B cell (primary cell): ENCODE data around the gene XDH. TPM values are rescaled to one million over a fixed set of nuclear protein-coding genes. Genes with fewer than 3 reads are reported as not detected.

Experiments
- ATAC-seq: fragments of 200-7000 bp; cut with Tn5 transposase; one replicate; pipeline ENCODE4 v1.10.0; 2021; ENCODE audit warnings: low read depth, mild to moderate bottlenecking, moderate number of reproducible peaks, moderate library complexity
- CTCF ChIA-PET: fragments of 350-600 bp; sonication (Branson Sonifier 250); formaldehyde crosslinking; loops from one replicate; lab custom pipeline; 2021; ENCODE audit warnings: antibody characterized with exemption, inconsistent platforms; lab: Charles Lee
- POLR2A ChIA-PET: fragments of 350-600 bp; sonication (Branson Sonifier 250); formaldehyde crosslinking; loops from one replicate; lab custom pipeline; 2021; ENCODE audit warnings: antibody characterized with exemption; lab: Charles Lee
- DNase-seq: peaks from one replicate; pipeline ENCODE4 v3.0.0; 2013
- H2AFZ ChIP-seq: 2 replicates; pipeline ENCODE4 v1.6.1; 2012; ENCODE audit warnings: mild to moderate bottlenecking, low read depth, low read length; ENCODE audit not compliant: insufficient read depth, poor library complexity, severe bottlenecking
- H3K27ac ChIP-seq, 2 donors: 1 replicate in 1 of 2; 2 replicates in 1 of 2; pipeline ENCODE4 v1.5.1; 2012 to 2013; ENCODE audit warnings: low read length in 2 of 2, mild to moderate bottlenecking in 2 of 2, moderate library complexity in 1 of 2
- H3K27me3 ChIP-seq, 4 experiments: fragments of 200-600 bp in 1 of 4; sonication (generic) in 1 of 4; replicated peaks in 1 of 4; 1 replicate in 2 of 4; 2 replicates in 2 of 4; pipeline versions ENCODE4 v1.6.1 to v1.7.0; 2013 to 2016; ENCODE audit warnings: low read length in 3 of 4, mild to moderate bottlenecking in 2 of 4, mixed read lengths in 1 of 4, moderate library complexity in 1 of 4; ENCODE audit not compliant: insufficient read depth in 4 of 4, control insufficient read depth in 3 of 4; ENCODE audit errors: control extremely low read depth in 1 of 4
- H3K36me3 ChIP-seq, 2 experiments: replicated peaks in 1 of 2; 1 replicate in 1 of 2; 2 replicates in 1 of 2; pipeline versions ENCODE4 v1.6.1 to v1.7.1; 2013; ENCODE audit warnings: low read length in 1 of 2; ENCODE audit not compliant: insufficient read depth in 2 of 2, control insufficient read depth in 1 of 2; ENCODE audit errors: control extremely low read depth in 1 of 2, extremely low read depth in 1 of 2
- H3K4me1 ChIP-seq, 2 donors: fragments of 200-600 bp in 1 of 2; sonication (generic) in 1 of 2; 1 replicate in 1 of 2; 2 replicates in 1 of 2; pipeline versions ENCODE4 v1.5.1 to v1.6.1; 2013 to 2017; ENCODE audit warnings: low read length in 2 of 2; ENCODE audit not compliant: control insufficient read depth in 2 of 2, insufficient read depth in 2 of 2
- H3K4me2 ChIP-seq: replicated peaks from 2 replicates; pipeline ENCODE3; 2012; ENCODE audit warnings: mild to moderate bottlenecking, low read depth, low read length; ENCODE audit not compliant: poor library complexity, severe bottlenecking
- H3K4me3 ChIP-seq, 5 experiments: fragments of 200-600 bp in 1 of 5; sonication (generic) in 1 of 5; 1 replicate in 3 of 5; 2 replicates in 2 of 5; pipeline versions ENCODE4 v1.5.1 to v1.7.0; 2011 to 2016; ENCODE audit warnings: low read length in 4 of 5, mild to moderate bottlenecking in 4 of 5, low read depth in 2 of 5, control low read depth in 1 of 5, moderate library complexity in 1 of 5; ENCODE audit not compliant: insufficient read depth in 1 of 5; ENCODE audit errors: control extremely low read depth in 1 of 5, extremely low read depth in 1 of 5
- H3K79me2 ChIP-seq: fragments of 200-600 bp; sonication (generic); one replicate; pipeline ENCODE4 v1.6.0; 2016; ENCODE audit warnings: low read length; ENCODE audit not compliant: control insufficient read depth, insufficient read depth
- H3K9ac ChIP-seq: fragments of 200-600 bp; sonication (generic); 2 replicates; pipeline ENCODE4 v1.6.1; 2017; ENCODE audit warnings: mild to moderate bottlenecking, low read length, moderate library complexity
- H3K9me3 ChIP-seq, 3 donors: one replicate each; pipeline versions ENCODE4 v1.6.1 to v1.7.1; 2013; ENCODE audit warnings: low read length in 2 of 3; ENCODE audit not compliant: control insufficient read depth in 2 of 3, insufficient read depth in 1 of 3; ENCODE audit errors: control extremely low read depth in 1 of 3
- H4K20me1 ChIP-seq: 2 replicates; pipeline ENCODE4 v1.6.0; 2012; ENCODE audit warnings: mild to moderate bottlenecking, low read length; ENCODE audit not compliant: insufficient read depth, control insufficient read depth, poor library complexity, severe bottlenecking
- H3K27ac Mint-ChIP-seq: one replicate; pipeline ENCODE4 v1.8.0; 2021; ENCODE audit warnings: mixed read lengths
- H3K27me3 Mint-ChIP-seq: one replicate; pipeline ENCODE4 v1.8.0; 2021; ENCODE audit warnings: mixed read lengths
- H3K4me1 Mint-ChIP-seq: one replicate; pipeline ENCODE4 v1.8.0; 2021; ENCODE audit warnings: mixed read lengths
- H3K4me3 Mint-ChIP-seq: one replicate; pipeline ENCODE4 v1.8.0; 2021; ENCODE audit warnings: mixed read lengths
- H3K9me3 Mint-ChIP-seq: one replicate; pipeline ENCODE4 v1.8.0; 2022; ENCODE audit warnings: mixed read lengths; ENCODE audit not compliant: insufficient read depth
- CTCF ChIP-seq: fragments of 200-600 bp; IDR thresholded peaks from one replicate; pipeline ENCODE4 v1.8.0; 2022; ENCODE audit warnings: antibody characterized with exemption, mild to moderate bottlenecking
- EZH2 ChIP-seq: IDR thresholded peaks from 2 replicates; pipeline ENCODE4 v1.6.1; 2012; ENCODE audit warnings: borderline replicate concordance, low read depth, mild to moderate bottlenecking, moderate library complexity, low read length; ENCODE audit not compliant: insufficient read depth, poor library complexity, severe bottlenecking
- WGBS: methylation state at CpG from one replicate; pipeline ENCODE4 v1.1.5; 2013; ENCODE audit warnings: missing lambda C conversion rate; ENCODE audit not compliant: insufficient coverage; 5-methylcytosine and 5-hydroxymethylcytosine counted together
- intact Hi-C: fragments of 100-400 bp; cut with micrococcal nuclease; formaldehyde crosslinking; loops from one replicate; pipeline ENCODE4 v1.10.0; 2022
- polyA plus RNA-seq: library from polyadenylated mRNA; depleted of rRNA; stranded (reverse); fragments of >200 nt; gene quantifications from 2 replicates; pipeline ENCODE4 v1.2.3, GENCODE V29; 2012
- total RNA-seq, 2 donors: library from RNA; stranded (reverse); fragments of 120-200 nt in 1 of 2; gene quantifications; 1 replicate in 1 of 2; 2 replicates in 1 of 2; pipeline versions ENCODE4 v1.2.3 to v1.2.4, GENCODE V29; 2013 to 2022

The XDH gene
- total and polyA plus RNA-seq, 2 donors (not counting 1 experiment from before 2014, with no cell fraction given): not detected

- H3K27ac Mint-ChIP-seq: no peak overlapping the region
- Histone ChIP-seq H3K9ac (no peak overlapping the region), H3K4me2 (no peak overlapping the region), H3K27me3 (peaks cover 0 to 15% (median 8%) of the 10 kb centered on the region in 4 experiments), H3K9me3 (no peaks in the 10 kb centered on the region), H4K20me1 (no peaks in the 10 kb centered on the region), H3K4me3 (no peak overlapping the region), H3K27ac (no peak overlapping the region), H3K4me1 (no peaks in the 10 kb centered on the region), H3K36me3 (no peaks in the 10 kb centered on the region), H3K79me2 (no peaks in the 10 kb centered on the region), H2AFZ (no peak overlapping the region)
- H3K4me3 Mint-ChIP-seq: no peak overlapping the region
- DNase-seq: no peak
- POLR2A ChIA-PET: no interaction called here
- intact Hi-C loops: no loop called here
- peaks cover 39% of the 10 kb centered on the region for H3K27me3 Mint-ChIP-seq
- TF ChIP-seq CTCF: no peak
- TF ChIP-seq EZH2: no peak
- WGBS: 89% methylated on average over 7 of the region's 7 CpGs
- no peak for ATAC-seq
- no peaks in the 10 kb centered on the region for H3K9me3 Mint-ChIP-seq
- CTCF ChIA-PET: no interaction called here
- H3K4me1 Mint-ChIP-seq: no peaks in the 10 kb centered on the region
Measured at GRCh38 chr2:31349160-31349559, 65.4 kb downstream of the XDH start.

- DNase-seq: no peak
- H3K27me3 Mint-ChIP-seq: peaks cover 38% of the 10 kb centered on the region
- no peak for ATAC-seq
- no peak overlapping the region for H2AFZ ChIP-seq
- no peak overlapping the region for H3K4me3 Mint-ChIP-seq
- no peaks in the 10 kb centered on the region for H3K4me1 Mint-ChIP-seq
- no peak overlapping the region for H3K27ac Mint-ChIP-seq
- no peaks in the 10 kb centered on the region for H4K20me1 ChIP-seq
- no peak overlapping the region for H3K4me3 ChIP-seq
- H3K27ac ChIP-seq: no peak overlapping the region
- POLR2A ChIA-PET: no interaction called here
- H3K9me3 ChIP-seq: no peaks in the 10 kb centered on the region
- H3K4me1 ChIP-seq: no peaks in the 10 kb centered on the region
- H3K9me3 Mint-ChIP-seq: no peaks in the 10 kb centered on the region
- H3K36me3 ChIP-seq: no peaks in the 10 kb centered on the region
- H3K4me2 ChIP-seq: no peak overlapping the region
- intact Hi-C loops: no loop called here
- H3K9ac ChIP-seq: no peak overlapping the region
- peaks cover 0 to 11% (median 4%) of the 10 kb centered on the region in 4 experiments for H3K27me3 ChIP-seq
- WGBS: 76% methylated on average over 4 of the region's 5 CpGs
- CTCF ChIA-PET: no interaction called here
- no peaks in the 10 kb centered on the region for H3K79me2 ChIP-seq
- TF ChIP-seq CTCF (no peak), EZH2 (no peak)
Measured at GRCh38 chr2:31348618-31349017, 65.9 kb downstream of the XDH start.
